Colonic mucosa (tissue), 4 donors: Measurements from ENCODE around the gene TCERG1L. TPM values are rescaled to one million over a fixed set of nuclear protein-coding genes. Genes with fewer than 3 reads are reported as not detected.

Source experiments
- DNase-seq: peaks from one replicate; pipeline ENCODE4 v3.0.0-alpha.2; 2020
- H3K27ac ChIP-seq: fragments of 200-600 bp; one replicate; pipeline ENCODE4 v1.8.0; 2021
- H3K27me3 ChIP-seq: fragments of 200-600 bp; one replicate; pipeline ENCODE4 v1.8.0; 2021
- H3K36me3 ChIP-seq: fragments of 200-600 bp; one replicate; pipeline ENCODE4 v1.8.0; 2021
- H3K4me1 ChIP-seq: fragments of 200-600 bp; one replicate; pipeline ENCODE4 v1.8.0; 2021; ENCODE audit warnings: mild to moderate bottlenecking
- H3K4me3 ChIP-seq: fragments of 200-600 bp; one replicate; pipeline ENCODE4 v1.8.0; 2021
- H3K9ac ChIP-seq, 2 donors: one replicate each; pipeline ENCODE4 v1.7.0; 2013; ENCODE audit warnings: control low read depth in 2 of 2, low read depth in 2 of 2, low read length in 2 of 2
- H3K9me3 ChIP-seq: fragments of 200-600 bp; one replicate; pipeline ENCODE4 v1.8.0; 2021
- CTCF ChIP-seq: fragments of 200-600 bp; IDR thresholded peaks from one replicate; pipeline ENCODE4 v1.8.0; 2022; ENCODE audit warnings: antibody characterized with exemption, mild to moderate bottlenecking
- intact Hi-C: fragments of 100-400 bp; cut with DNase I; formaldehyde crosslinking; loops from one replicate; pipeline ENCODE4 v1.14.1; 2022
- total RNA-seq, 2 donors: library from RNA; stranded (reverse); fragmentation: NEBNext Ultra II Directional in 1 of 2; extraction: Animal tissue kit (Norgen Biotek cat#: 25700) in 1 of 2; gene quantifications; one replicate each; pipeline ENCODE4 v1.2.1, GENCODE V29; 2021
- donor health status: healthy.
- donor health status: DM: no; HTN: no; CAD: no.
- donor health status: DM: no; HTN: no; CAD: no.

The TCERG1L gene
- total RNA-seq, 2 donors from 2014 or later, result not detected

- no peaks in the 10 kb centered on the region for H3K36me3 ChIP-seq
- no peaks in the 10 kb centered on the region for H3K9me3 ChIP-seq
- intact Hi-C loops, result no loop called here
- no peak for TF ChIP-seq CTCF
- H3K4me3 ChIP-seq, result no peak overlapping the region
- no peaks in the 10 kb centered on the region for H3K4me1 ChIP-seq
- no peak for DNase-seq
- no peaks in the 10 kb centered on the region for H3K27me3 ChIP-seq
- no peak overlapping the region for H3K27ac ChIP-seq
- no peak overlapping the region for H3K9ac ChIP-seq
These were observed 240.7 kb downstream of the TCERG1L start for GRCh38 chr10:131070856-131071255.

- Histone ChIP-seq H3K9ac (no peak overlapping the region), H3K27ac (no peak overlapping the region), H3K36me3 (no peaks in the 10 kb centered on the region), H3K9me3 (no peaks in the 10 kb centered on the region), H3K4me1 (no peaks in the 10 kb centered on the region), H3K27me3 (no peaks in the 10 kb centered on the region), H3K4me3 (no peak overlapping the region)
- TF ChIP-seq CTCF, result no peak
- DNase-seq, result no peak
- intact Hi-C loops, result no loop called here
These were observed 242.8 kb downstream of the TCERG1L start for GRCh38 chr10:131068760-131069159.

GRCh38 chr10:131068311-131068710 lies 243.2 kb downstream of the TCERG1L start:
- TF ChIP-seq CTCF, result no peak
- H3K27me3 ChIP-seq, result no peaks in the 10 kb centered on the region

GRCh38 chr10:131067690-131068089 lies 243.8 kb downstream of the TCERG1L start:
- Histone ChIP-seq H3K27me3 (no peaks in the 10 kb centered on the region), H3K36me3 (no peaks in the 10 kb centered on the region), H3K4me1 (no peaks in the 10 kb centered on the region), H3K27ac (no peak overlapping the region), H3K9ac (no peak overlapping the region), H3K4me3 (no peak overlapping the region), H3K9me3 (no peaks in the 10 kb centered on the region)
- intact Hi-C loops, result no loop called here
- no peak for TF ChIP-seq CTCF
- no peak for DNase-seq

More at GRCh38 chr10:131068311-131068710, 243.2 kb downstream of the TCERG1L start:
- no peaks in the 10 kb centered on the region for H3K36me3 ChIP-seq
- H3K9me3 ChIP-seq, result no peaks in the 10 kb centered on the region
- H3K9ac ChIP-seq, result no peak overlapping the region
- no peak for DNase-seq
- H3K27ac ChIP-seq, result no peak overlapping the region
- H3K4me3 ChIP-seq, result no peak overlapping the region
- intact Hi-C loops, result no loop called here
- no peaks in the 10 kb centered on the region for H3K4me1 ChIP-seq

- TF ChIP-seq CTCF, result no peak
- DNase-seq, result no peak
- no peak overlapping the region for H3K9ac ChIP-seq
- H3K9me3 ChIP-seq, result no peaks in the 10 kb centered on the region
- no peak overlapping the region for H3K27ac ChIP-seq
- no peaks in the 10 kb centered on the region for H3K27me3 ChIP-seq
- intact Hi-C loops, result no loop called here
- H3K4me3 ChIP-seq, result no peak overlapping the region
- H3K36me3 ChIP-seq, result no peaks in the 10 kb centered on the region
- H3K4me1 ChIP-seq, result no peaks in the 10 kb centered on the region
These were observed 245.7 kb downstream of the TCERG1L start for GRCh38 chr10:131065673-131066305.
